Measurements from ENCODE around the gene SLC22A1. TPM values are rescaled to one million over a fixed set of nuclear protein-coding genes. Genes with fewer than 3 reads are reported as not detected.

The SLC22A1 gene
- total and polyA plus RNA-seq, 11 donors, result 0.10 to 1.4 (median 0.32) TPM; not detected in 4

DNA sequence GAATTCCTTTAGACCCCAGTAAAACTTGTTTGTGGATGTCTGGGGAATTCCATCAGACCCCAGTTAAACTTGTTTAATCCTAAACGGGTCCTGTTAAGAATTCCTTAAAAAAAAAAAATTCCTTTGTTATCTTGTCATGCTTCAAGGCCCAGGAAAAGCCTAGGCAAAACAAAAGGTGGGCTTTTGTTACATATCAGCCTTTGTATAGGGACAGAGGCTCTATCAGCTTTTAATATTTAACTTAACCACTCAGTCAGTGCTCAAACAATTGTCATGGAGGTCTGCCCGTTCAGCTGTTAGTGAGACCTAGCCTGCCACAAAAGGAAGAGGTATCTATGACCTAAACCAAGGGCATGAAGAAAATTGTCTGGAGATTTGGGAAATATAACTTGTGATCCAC lies 53.1 kb downstream of the SLC22A1 start:
- H3K4me3 ChIP-seq, result no peak overlapping the region
- H3K4me1 ChIP-seq, result no peaks in the 10 kb centered on the region
- no peaks in the 10 kb centered on the region for H3K36me3 ChIP-seq
- H3K27me3 ChIP-seq, result peaks cover 0 to 5% (median 0%) of the 10 kb centered on the region in 9 donors
- no peak for TF ChIP-seq POLR2A (IDR thresholded peaks at IDR 0.05)
- TF ChIP-seq, protein P1, sequence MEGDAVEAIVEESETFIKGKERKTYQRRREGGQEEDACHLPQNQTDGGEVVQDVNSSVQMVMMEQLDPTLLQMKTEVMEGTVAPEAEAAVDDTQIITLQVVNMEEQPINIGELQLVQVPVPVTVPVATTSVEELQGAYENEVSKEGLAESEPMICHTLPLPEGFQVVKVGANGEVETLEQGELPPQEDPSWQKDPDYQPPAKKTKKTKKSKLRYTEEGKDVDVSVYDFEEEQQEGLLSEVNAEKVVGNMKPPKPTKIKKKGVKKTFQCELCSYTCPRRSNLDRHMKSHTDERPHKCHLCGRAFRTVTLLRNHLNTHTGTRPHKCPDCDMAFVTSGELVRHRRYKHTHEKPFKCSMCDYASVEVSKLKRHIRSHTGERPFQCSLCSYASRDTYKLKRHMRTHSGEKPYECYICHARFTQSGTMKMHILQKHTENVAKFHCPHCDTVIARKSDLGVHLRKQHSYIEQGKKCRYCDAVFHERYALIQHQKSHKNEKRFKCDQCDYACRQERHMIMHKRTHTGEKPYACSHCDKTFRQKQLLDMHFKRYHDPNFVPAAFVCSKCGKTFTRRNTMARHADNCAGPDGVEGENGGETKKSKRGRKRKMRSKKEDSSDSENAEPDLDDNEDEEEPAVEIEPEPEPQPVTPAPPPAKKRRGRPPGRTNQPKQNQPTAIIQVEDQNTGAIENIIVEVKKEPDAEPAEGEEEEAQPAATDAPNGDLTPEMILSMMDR (IDR thresholded peaks at IDR 0.05), result no peak
- intact Hi-C loops (cut with DNase I), result no loop called here
- H3K27ac ChIP-seq, result no peak overlapping the region
- H3K9me3 ChIP-seq, result no peaks in the 10 kb centered on the region
- 39 to 48% (median 40%) methylated on average over 2 of the region's 2 CpGs for WGBS, 4 donors
- ATAC-seq, result no peak
- no peak for DNase-seq

DNA sequence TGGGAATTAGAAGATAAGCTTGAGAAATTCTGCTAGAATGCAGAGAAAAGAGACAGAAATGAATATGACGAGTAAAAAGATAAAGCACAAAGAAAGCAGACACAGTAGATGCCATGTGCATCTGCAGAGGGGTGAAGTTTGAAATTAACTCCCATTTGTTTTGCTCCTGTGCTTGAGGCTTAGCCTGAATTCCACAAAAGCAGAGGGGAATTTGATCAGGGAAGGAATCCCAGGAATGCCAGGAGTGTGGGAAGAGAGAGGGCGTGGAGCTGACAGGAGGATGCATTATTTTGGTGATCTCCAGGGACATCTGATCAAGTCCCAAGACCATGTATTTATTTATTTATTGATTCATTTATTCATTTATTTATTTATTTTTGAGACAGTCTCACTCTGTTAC lies 55.6 kb downstream of the SLC22A1 start:
- 31 to 49% (median 34%) methylated on average over 2 of the region's 2 CpGs for WGBS, 4 donors
- Histone ChIP-seq H3K27ac (no peak overlapping the region), H3K36me3 (no peaks in the 10 kb centered on the region), H3K4me3 (no peak overlapping the region), H3K9me3 (no peaks in the 10 kb centered on the region), H3K27me3 (peaks cover 0 to 5% (median 0%) of the 10 kb centered on the region in 9 donors), H3K4me1 (no peaks in the 10 kb centered on the region)
- ATAC-seq, result no peak
- intact Hi-C loops (cut with DNase I), result no loop called here
- TF ChIP-seq POLR2A (IDR thresholded peaks at IDR 0.05), result no peak
- TF ChIP-seq, protein P1 (IDR thresholded peaks at IDR 0.05), result no peak
- no peak for DNase-seq

DNA sequence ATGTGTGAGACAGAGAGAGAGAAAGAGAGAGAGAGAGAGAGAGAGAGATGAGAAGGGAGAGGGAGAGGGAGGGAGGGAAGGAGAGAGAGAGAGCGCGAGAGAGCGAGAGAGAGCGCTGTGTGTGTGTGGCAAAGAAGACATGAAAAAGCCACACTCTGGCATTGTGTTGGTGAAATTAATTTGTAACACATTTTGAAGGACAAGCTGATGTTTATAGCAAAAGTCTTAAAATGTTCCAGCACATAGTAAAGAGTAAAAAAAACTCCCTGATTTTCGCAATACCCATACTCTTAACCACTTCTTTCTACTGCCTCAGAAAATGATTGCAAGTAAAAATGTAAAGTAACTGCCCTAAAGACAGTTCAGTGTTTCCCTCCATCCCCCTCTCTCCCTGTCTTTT lies 56.7 kb downstream of the SLC22A1 start:
- 82 to 94% (median 92%) methylated on average over 5 of the region's 5 CpGs for WGBS, 4 donors
- H3K9me3 ChIP-seq, result no peaks in the 10 kb centered on the region
- no peaks in the 10 kb centered on the region for H3K36me3 ChIP-seq
- intact Hi-C loops (cut with DNase I), result no loop called here
- peaks cover 0 to 5% (median 0%) of the 10 kb centered on the region in 9 donors for H3K27me3 ChIP-seq
- no peak overlapping the region for H3K27ac ChIP-seq
- ATAC-seq (no peak), DNase-seq (no peak)
- no peak overlapping the region for H3K4me3 ChIP-seq
- TF ChIP-seq POLR2A (IDR thresholded peaks at IDR 0.05), result no peak
- TF ChIP-seq, protein P1 (IDR thresholded peaks at IDR 0.05), result no peak
- no peaks in the 10 kb centered on the region for H3K4me1 ChIP-seq

DNA sequence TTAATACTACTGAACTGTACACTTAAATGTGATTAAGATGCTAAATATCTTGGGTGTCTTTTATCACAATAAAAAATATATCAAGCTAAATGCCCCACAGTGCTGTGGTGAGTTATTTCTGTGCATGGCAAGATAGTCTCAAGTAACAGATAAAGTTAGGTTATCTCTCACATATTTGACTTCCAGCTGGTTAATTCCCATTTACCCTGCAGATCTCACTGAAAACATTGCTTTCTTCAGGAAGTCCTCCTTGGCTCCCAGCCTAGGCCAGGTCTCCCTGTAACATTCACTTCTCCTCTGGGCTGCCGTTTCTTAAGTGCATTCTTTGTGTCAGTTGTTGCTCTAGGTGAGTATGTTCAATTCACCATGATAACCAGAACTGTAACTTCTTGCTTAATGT lies 59.1 kb downstream of the SLC22A1 start:
- Histone ChIP-seq H3K4me1 (no peaks in the 10 kb centered on the region), H3K27me3 (peaks cover 0 to 4% (median 0%) of the 10 kb centered on the region in 9 donors), H3K27ac (no peak overlapping the region), H3K36me3 (no peaks in the 10 kb centered on the region), H3K9me3 (peaks cover 0 to 1% (median 0%) of the 10 kb centered on the region in 12 donors), H3K4me3 (no peak overlapping the region)
- TF ChIP-seq, protein P1 (IDR thresholded peaks at IDR 0.05), result no peak
- TF ChIP-seq POLR2A (IDR thresholded peaks at IDR 0.05), result no peak
- intact Hi-C loops (cut with DNase I), result no loop called here
- no peak for DNase-seq
- WGBS, 4 donors, result 33 to 45% (median 37%) methylated on average over 1 of the region's 1 CpG
- ATAC-seq, result no peak
